Testis (tissue), 2 donors: ENCODE results near the gene CCNJ.

ENCODE experiments used
- CTCF ChIP-seq, 3 experiments: fragments of 450-650 bp in 2 of 3; fragments of 200-600 bp in 1 of 3; sonication (generic) in 1 of 3; IDR thresholded peaks; one replicate each; pipeline ENCODE4 v1.5.1; 2016 to 2019; ENCODE audit warnings: antibody characterized with exemption in 3 of 3, mild to moderate bottlenecking in 2 of 3, moderate library complexity in 1 of 3
- POLR2A ChIP-seq: fragments of 450-650 bp; IDR thresholded peaks from one replicate; pipeline ENCODE4 v1.6.1; 2017; ENCODE audit warnings: antibody characterized with exemption, mild to moderate bottlenecking, moderate library complexity

GRCh38 chr10:96097865-96098264 lies 54.5 kb downstream of the CCNJ start:
- TF ChIP-seq CTCF (IDR thresholded peaks at IDR 0.05): no peak
- no peak for TF ChIP-seq POLR2A
